ENCODE data around the gene MLLT10.
A peak's percentile ranks its signal among the peaks of the same experiment; 100 is the strongest.

MLLT10 gene

DNA sequence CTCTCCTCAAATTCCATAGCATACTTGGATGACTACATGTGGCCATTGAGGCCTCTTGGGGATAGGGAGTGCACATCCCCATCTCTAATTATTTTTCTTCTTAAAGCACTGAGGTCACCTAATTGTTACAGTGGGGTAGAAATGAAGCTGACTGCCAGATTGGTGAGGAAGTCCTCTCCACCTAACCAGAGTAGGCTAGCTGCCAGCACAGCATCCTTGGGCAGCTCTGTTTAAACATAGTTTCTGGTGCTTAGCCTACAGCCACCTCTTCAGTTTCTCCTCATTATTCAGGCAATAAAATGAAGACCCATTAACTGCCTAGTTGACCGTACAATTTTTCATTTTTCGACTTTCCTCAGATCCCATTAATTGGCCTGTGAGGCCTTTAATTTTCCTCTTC lies 104.6 kb downstream of the MLLT10 start:
- DNase-seq (ENCODE audit: low spot score) = no peak

- DNase-seq (ENCODE audit: low spot score) = no peak
These were observed 114.0 kb downstream of the MLLT10 start for GRCh38 chr10:21648040-21648439.

GRCh38 chr10:21649454-21649872 lies 115.4 kb downstream of the MLLT10 start:
- DNase-seq (ENCODE audit: low spot score) = no peak

GRCh38 chr10:21650353-21650752 lies 116.3 kb downstream of the MLLT10 start:
- no peak for DNase-seq (ENCODE audit: low spot score)

DNA sequence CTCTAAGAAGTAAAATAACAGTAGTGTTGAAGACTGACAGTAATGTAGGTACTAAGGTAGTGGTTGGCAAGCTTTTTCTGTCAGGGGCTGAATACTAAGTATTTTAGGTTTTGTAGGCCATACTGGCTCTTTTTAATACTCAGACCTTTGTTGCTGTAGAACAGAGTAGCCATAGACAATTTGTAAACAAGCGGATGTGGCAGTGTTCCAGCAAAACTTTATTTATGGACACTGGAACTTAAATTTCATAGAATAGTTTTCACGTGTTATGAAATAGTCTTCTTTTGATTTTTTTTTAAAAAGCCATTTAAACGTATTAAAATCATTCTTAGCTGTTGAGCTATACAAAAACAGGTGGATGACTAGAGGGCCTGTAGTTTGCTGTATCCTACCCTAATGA lies 121.2 kb downstream of the MLLT10 start:
- no peak for DNase-seq (ENCODE audit: low spot score)

GRCh38 chr10:21655687-21656086 lies 121.7 kb downstream of the MLLT10 start:
- DNase-seq (ENCODE audit: low spot score) = no peak

GRCh38 chr10:21661087-21661486 lies 127.1 kb downstream of the MLLT10 start:
- DNase-seq (ENCODE audit: low spot score) = no peak

- DNase-seq (ENCODE audit: low spot score) = no peak
These were observed 127.9 kb downstream of the MLLT10 start for GRCh38 chr10:21661935-21662334.

- no peak for DNase-seq (ENCODE audit: low spot score)
These were observed 128.6 kb downstream of the MLLT10 start for GRCh38 chr10:21662635-21663034.

- DNase-seq (ENCODE audit: low spot score) = no peak
These were observed 134.8 kb downstream of the MLLT10 start for GRCh38 chr10:21668831-21669230.

- DNase-seq (ENCODE audit: low spot score) = no peak
These were observed 136.4 kb downstream of the MLLT10 start for GRCh38 chr10:21670391-21670790.

DNA sequence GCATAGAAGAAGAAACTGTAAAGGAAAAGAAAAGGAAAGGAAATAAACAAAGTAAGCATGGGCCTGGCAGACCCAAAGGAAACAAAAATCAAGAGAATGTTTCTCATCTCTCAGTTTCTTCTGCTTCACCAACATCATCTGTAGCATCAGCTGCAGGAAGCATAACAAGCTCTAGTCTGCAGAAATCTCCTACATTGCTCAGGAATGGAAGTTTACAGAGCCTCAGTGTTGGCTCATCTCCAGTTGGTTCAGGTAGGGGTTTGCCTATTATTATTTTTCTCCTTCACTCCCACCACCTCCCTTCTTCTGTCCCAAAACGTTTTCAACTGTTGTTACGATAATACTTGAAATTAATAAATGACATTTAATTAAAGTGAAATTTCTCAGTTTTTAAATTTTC lies 139.6 kb downstream of the MLLT10 start:
- no peak for DNase-seq (ENCODE audit: low spot score)

GRCh38 chr10:21675157-21675796 lies 141.2 kb downstream of the MLLT10 start:
- DNase-seq (ENCODE audit: low spot score) = peak; percentile 67

- no peak for DNase-seq (ENCODE audit: low spot score)
These were observed 143.5 kb downstream of the MLLT10 start for GRCh38 chr10:21677551-21677950.

GRCh38 chr10:21681156-21681555 lies 147.1 kb downstream of the MLLT10 start:
- DNase-seq (ENCODE audit: low spot score) = no peak

- no peak for DNase-seq (ENCODE audit: low spot score)
These were observed 153.4 kb downstream of the MLLT10 start for GRCh38 chr10:21687266-21688008.

GRCh38 chr10:21688009-21688332 lies 153.9 kb downstream of the MLLT10 start:
- no peak for DNase-seq (ENCODE audit: low spot score)

GRCh38 chr10:21688870-21689269 lies 154.8 kb downstream of the MLLT10 start:
- DNase-seq (ENCODE audit: low spot score) = no peak

- DNase-seq (ENCODE audit: low spot score) = no peak
These were observed 155.8 kb downstream of the MLLT10 start for GRCh38 chr10:21689881-21690280.

- no peak for DNase-seq (ENCODE audit: low spot score)
These were observed 158.9 kb downstream of the MLLT10 start for GRCh38 chr10:21692916-21693315.

DNA sequence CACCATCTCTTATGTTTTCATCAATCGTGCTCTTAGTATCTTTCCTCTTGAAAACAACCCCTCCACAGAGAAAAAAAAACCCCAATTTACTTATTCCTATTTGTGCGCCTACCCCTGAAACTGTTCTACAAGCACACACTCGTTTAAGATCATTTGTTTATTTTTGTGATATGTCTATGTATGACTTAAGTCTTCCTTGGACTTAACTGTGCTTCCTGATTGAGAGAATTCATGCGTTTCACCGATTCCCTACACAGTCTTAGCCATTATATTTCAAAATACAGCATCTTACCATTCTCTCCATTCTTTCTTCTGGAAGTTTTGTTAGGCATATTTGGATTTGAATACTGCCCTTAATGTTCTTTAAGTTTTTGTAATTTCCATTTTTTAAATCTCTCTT lies 159.4 kb downstream of the MLLT10 start:
- DNase-seq (ENCODE audit: low spot score) = no peak

DNA sequence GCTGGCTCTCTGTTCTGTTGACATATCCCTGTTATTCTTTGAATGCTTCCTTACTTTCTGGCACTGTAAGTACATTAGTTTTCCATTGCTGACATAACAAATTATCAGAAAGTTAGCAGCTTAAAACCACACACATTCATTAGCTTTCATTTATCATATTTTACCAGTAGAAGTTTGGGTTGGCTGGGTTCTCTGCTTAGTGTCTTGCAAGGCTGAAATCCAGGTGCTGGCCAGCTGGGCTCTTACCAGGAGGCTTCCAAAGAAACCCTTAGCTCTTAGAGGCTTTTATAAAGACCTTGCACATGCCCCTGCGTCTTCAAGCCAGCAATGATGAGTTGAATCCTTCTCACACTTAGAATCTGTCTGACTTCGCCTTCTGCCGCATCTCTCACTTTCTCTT lies 160.6 kb downstream of the MLLT10 start:
- no peak for DNase-seq (ENCODE audit: low spot score)

DNA sequence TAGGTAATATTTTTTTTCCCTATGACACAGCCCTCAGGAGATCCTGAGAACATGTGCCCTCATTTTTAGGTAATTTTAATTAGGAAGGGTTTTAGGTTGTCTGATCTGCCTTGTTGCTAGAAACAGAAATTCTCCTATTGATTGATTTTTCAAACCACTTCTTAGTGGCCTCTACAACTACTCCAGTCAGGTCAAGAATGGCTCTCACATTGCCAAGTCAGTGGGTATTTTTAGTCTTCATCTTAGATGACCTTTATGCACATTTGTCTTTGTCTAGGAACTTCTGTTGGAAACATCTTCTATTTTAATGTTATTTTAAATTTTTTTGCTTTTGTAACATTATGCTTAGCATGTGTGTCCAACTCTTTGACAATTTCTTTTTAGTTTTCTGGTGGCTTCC lies 162.3 kb downstream of the MLLT10 start:
- no peak for DNase-seq (ENCODE audit: low spot score)

DNA sequence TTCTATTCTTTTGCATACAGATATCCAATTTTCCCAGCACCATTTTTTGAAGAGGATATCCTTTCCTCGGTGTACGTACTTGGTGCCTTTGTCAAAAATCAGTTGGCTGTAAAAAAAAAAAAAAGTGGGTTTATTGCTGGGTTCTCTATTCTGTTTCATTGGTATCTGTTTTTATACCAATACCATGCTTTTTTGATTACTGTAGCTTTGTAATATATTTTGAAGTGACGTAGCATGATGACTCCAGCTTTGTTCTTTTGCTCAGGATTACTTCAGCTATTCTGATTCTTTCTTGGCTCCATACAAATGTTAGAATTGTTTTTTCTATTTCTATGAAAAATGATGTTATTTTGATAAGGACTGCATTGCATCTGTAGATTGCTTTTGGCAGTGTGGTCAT lies 165.5 kb downstream of the MLLT10 start:
- DNase-seq (ENCODE audit: low spot score) = no peak

Data from hematopoietic multipotent progenitor cell treated with erythropoietin and hydrocortisone succinate and interleukin-3 and kit ligand, for 15 days (in vitro differentiated cells).